GDM1 (cell line): ENCODE data around the gene OR4C46.
"Not testable (repeated sequence)": the region's sequence is repeated elsewhere in the genome, so short reads cannot be mapped to it uniquely, and the experiment has no call there.

Source experiments
- DNase-seq: peaks from one replicate; lab custom pipeline; 2025; lab: John Stamatoyannopoulos, UW

Gene OR4C46

GRCh38 chr11:54603898-54604297 lies at the start of gene OR4C46:
TSS of gene OR4C46 (minus strand) at chr11:54603998. CDS start at chr11:54603998, 0 bp downstream.
- no peak for DNase-seq

GRCh38 chr11:54645606-54646005 lies 41.8 kb upstream of the OR4C46 start:
- not testable (repeated sequence) for DNase-seq

- DNase-seq, result not testable (repeated sequence)
Observed at GRCh38 chr11:54561439-54561838, 42.4 kb downstream of the OR4C46 start.

GRCh38 chr11:54558919-54559318 lies 44.9 kb downstream of the OR4C46 start:
- no peak for DNase-seq

- DNase-seq, result no peak
Observed at GRCh38 chr11:54558407-54558806, 45.4 kb downstream of the OR4C46 start.
